GM19351 (cell line): Measurements from ENCODE around the gene LEFTY2.
"Not testable (repeated sequence)": the region's sequence is repeated elsewhere in the genome, so short reads cannot be mapped to it uniquely, and the experiment has no call there.

Experiments
- ATAC-seq: cut with Tn5 transposase; IDR thresholded peaks from one replicate; pipeline ENCODE4 v1.9.1; 2021; ENCODE audit warnings: mild to moderate bottlenecking, moderate library complexity; ENCODE audit not compliant: unreplicated experiment

Gene LEFTY2, protein sequence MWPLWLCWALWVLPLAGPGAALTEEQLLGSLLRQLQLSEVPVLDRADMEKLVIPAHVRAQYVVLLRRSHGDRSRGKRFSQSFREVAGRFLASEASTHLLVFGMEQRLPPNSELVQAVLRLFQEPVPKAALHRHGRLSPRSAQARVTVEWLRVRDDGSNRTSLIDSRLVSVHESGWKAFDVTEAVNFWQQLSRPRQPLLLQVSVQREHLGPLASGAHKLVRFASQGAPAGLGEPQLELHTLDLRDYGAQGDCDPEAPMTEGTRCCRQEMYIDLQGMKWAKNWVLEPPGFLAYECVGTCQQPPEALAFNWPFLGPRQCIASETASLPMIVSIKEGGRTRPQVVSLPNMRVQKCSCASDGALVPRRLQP

DNA sequence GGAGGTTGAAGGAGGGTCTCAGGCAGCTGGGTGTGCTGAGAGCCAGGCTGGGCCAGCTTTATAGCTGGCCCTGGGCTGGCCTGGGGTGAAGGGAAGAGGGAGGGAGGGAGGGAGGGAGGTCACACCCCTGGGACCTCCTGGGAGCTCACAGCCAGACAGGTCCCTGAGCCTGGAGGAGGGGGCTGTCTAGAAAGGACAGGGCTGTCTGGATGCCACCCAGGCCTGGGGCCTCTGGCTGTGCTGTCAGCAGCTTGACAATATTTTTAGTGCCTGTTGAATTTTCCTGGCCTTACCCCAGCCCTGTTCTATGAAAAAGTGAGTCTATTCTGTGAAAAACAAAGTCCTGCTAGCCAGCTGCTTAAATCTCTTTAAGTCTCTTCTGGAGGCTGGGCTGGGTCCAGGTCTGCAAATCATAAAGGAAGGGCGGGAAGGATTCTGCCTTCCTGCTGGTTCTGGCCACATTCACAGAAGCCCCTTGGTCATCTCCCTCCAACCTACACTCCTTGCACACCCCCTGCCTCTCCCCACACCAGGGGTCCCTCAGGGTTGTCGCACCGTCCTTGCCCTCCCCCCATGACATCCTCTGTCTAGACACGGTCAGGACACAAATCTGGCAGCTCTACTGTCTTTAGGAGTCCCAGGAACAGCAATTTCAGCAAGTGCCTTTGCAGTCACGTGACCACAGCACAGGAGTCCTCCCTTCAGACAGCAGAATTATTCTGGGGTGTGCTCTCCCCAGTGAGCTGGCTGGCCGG lies at the start of gene LEFTY2:
Gene LEFTY2, minus strand, starts transcription at position 34 of the 755 bp plus-strand sequence. CDS start 80 bp downstream, outside the sequence.
- no peak for ATAC-seq

DNA sequence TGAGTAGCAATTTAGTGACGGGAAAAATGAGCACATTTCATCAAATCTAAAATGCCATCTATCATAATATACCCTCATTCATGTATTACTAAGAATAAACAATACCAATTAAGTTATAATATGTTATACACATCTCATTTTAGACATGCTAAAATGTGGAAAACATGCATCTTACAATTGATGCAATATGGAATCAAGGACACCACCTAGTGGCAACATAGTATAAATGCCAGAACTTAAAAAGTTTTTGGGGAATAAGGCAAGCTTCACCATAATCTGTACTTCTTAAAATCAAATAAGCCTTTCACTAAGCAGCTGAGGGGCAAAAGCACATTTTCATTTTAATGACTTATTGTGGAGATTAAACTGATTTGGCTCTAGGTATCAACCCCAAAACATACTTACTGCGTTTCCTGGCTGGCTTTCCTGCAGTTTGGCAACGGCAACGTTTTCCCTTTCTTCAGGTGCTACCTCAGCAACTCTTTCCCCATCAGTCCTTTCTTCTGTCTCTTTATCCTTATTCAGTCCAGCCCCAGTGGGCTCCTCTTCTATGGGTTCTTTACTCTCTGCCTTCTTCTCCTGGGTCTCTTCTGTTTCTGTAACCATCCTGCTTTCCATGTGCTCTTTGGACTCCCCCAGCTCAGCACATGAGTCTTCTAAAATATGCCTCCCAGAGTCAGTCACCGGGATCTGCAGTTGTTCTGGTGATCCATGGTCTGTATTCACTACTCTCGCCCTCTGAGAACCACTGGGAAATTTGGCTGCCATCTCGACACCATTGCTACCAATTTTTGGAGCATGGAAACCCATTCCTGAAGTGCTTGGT lies 46.7 kb upstream of the LEFTY2 start:
- ATAC-seq: no peak

GRCh38 chr1:225981714-225982113 lies 40.7 kb upstream of the LEFTY2 start:
- ATAC-seq: no peak

DNA sequence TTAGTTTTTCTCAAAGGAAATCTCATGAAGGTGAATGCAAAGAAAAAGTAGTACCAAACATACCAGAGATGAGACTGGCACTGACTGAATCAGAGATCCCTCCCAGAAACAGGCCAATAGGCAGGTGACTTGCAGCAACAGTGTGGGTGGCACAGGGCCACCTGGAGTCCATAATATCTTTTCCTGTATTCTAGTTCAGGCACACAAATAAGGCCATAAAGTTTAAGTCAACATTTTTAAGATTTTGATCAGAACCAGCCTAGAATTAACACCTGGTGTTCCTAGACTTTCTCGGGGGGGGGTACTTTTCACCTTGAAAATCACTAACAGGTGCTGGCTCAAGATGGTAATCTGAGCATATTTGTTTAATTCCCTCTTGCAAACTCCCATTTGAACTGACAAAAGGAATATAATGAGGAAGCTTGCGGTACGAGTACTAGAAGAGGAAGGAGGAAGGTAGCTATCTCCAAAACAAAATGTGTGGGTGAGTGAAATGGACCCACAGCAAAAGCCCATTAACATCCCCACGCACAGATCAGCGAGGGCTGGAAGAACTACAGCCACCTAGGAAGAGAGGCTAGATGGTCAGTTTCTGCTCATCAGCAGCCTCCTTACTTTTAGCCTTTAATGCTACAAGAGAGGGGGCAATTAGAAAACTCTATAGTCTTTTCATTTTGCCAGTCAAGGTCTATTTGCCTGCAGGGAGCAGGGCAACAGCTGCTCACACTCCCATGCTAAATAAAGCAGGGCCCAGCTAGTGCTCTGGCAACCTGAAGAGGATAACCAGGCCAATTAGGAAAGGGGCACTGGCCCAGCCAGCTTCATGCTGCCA lies 39.2 kb upstream of the LEFTY2 start:
- ATAC-seq: no peak

DNA sequence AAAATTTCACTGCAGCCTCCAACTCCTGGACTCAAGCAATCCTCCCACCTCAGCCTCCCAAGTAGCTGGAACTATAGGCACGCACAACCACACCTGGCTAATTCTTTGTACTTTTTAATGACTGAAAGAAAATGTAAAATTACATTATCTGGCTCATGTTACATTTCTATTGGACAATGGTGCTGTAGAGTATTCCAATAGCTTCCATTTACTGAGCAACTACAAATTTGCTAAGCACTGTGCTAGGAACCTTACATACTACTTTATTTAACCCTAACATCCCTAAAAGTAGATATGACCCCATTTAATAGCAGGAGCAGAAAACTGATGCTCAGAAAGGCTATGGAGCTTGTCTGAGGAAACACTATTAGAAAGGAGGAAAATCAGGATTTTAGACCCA lies 38.4 kb upstream of the LEFTY2 start:
- no peak for ATAC-seq

GRCh38 chr1:225977937-225978748 lies 37.1 kb upstream of the LEFTY2 start:
- ATAC-seq: peak; percentile 69

GRCh38 chr1:225975146-225975545 lies 34.1 kb upstream of the LEFTY2 start:
- not testable (repeated sequence) for ATAC-seq

GRCh38 chr1:225974454-225974853 lies 33.4 kb upstream of the LEFTY2 start:
- no peak for ATAC-seq

- no peak for ATAC-seq
Measured at GRCh38 chr1:225973158-225973557, 32.1 kb upstream of the LEFTY2 start.

- ATAC-seq: no peak
Measured at GRCh38 chr1:225972344-225973152, 31.5 kb upstream of the LEFTY2 start.

DNA sequence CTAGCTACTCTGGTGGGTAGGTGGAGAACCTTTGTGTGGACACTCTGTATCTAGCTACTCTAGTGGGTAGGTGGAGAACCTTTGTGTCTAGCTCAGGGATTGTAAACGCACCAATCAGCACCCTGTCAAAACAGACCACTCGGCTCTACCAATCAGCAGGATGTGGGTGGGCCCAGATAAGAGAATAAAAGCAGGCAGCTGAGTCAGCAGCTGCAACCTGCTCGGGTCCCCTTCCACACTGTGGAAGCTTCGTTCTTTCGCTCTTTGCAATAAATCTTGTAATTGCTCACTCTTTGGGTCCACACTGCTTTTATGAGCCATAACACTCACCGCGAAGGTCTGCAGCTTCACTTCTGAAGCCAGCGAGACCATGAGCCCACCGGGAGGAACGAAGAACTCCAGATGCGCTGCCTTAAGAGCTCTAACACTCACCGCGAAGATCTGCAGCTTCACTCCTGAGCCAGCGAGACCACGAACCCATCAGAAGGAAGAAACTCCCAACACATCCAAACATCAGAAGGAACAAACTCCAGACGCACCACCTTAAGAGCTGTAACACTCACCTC lies 29.7 kb upstream of the LEFTY2 start:
- not testable (repeated sequence) for ATAC-seq

DNA sequence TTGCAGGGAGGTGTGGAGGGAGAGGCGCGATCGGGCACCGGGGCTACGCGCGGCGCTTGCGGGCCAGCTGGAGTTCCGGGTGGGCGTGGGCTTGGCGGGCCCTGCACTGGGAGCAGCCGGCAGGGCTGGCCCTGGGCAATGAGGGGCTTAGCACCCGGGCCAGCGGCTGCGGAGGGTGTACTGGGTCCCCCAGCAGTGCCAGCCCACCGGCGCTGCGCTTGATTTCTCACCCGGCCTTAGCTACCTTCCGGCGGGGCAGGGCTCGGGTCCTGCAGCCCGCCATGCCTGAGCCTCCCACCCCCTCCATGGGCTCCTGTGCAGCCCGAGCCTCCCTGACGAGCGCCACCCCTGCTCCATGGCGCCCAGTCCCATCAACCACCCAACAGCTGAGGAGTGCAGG lies 28.7 kb upstream of the LEFTY2 start:
- ATAC-seq: not testable (repeated sequence)

- ATAC-seq: no peak
Measured at GRCh38 chr1:225965231-225965630, 24.2 kb upstream of the LEFTY2 start.

DNA sequence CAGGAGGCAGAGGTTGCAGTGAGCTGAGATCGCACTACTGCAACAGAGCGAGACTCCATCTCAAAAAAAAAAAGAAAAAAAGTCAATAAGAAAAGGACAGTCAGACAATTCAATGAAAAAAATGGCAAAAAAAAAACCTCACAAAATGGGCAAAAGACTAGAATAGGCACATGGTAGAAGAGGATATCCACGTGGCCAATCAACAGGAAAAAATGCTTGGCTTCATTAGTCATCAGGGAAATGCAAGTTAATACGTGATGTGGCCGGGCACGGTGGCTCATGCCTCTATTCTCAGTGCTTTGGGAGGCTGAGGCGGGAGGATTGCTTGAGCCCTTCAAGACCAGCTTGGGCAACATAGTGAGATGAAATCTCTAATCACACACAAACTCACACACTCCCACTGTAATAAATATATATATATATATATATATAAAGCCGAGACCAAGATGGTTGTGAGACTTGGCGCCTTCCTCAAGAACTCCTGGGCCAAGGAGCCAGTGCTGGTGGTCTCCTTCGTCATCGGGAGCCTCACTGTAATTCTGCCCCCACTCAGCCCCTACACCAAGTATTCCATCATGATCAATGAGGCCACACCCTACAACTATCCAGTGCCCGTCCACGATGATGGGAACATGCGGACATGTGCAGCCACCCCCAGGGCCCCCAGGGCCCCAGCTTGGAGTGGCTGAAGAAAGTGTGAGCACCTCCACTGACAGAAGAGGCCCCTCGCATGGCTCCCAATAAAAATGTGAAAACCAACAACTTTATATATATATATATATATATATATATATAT lies 22.9 kb upstream of the LEFTY2 start:
- no peak for ATAC-seq

DNA sequence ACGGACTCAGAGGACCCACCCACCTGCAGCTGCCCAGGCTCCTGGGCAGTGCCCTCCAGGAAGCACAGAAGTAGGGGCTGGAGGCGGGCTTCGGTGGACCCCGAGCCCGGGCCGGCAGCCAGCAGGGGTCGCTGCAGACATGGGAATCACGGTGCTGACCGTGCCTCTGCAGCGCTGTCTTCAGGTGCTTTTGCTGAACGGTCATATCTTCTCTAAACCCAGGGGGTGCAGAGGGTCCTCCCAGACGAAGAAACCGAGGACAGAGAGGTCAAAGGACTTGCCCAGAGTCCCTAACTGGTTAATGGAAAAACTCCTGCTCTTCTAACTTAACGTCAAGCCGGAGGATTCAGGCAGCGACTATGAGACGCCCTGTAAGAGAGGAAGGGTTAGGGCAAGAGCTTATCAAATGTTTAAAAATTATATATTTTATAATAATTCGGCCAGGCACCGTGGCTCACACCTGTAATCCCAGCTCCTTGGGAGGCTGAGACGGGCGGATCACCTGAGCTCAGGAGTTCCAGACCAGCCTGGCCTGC lies 21.5 kb upstream of the LEFTY2 start:
- peak; percentile 97 for ATAC-seq

- no peak for ATAC-seq
Measured at GRCh38 chr1:225961659-225962439, 20.8 kb upstream of the LEFTY2 start.

- ATAC-seq: no peak
Measured at GRCh38 chr1:225958041-225958440, 17.0 kb upstream of the LEFTY2 start.
